GM18520 (cell line): ENCODE data around the gene ABCA13.
A peak's percentile ranks its signal among the peaks of the same experiment; 100 is the strongest.
"Not testable (repeated sequence)": the region's sequence is repeated elsewhere in the genome, so short reads cannot be mapped to it uniquely, and the experiment has no call there.

ENCODE experiments used
- ATAC-seq: cut with Tn5 transposase; IDR thresholded peaks from one replicate; pipeline ENCODE4 v1.9.1; 2021; ENCODE audit not compliant: unreplicated experiment

Gene ABCA13

GRCh38 chr7:48175019-48175418 is 3.8 kb downstream of the ABCA13 start:
- ATAC-seq: no peak

- ATAC-seq: no peak
Measured at GRCh38 chr7:48176356-48176893, 5.2 kb downstream of the ABCA13 start.

DNA sequence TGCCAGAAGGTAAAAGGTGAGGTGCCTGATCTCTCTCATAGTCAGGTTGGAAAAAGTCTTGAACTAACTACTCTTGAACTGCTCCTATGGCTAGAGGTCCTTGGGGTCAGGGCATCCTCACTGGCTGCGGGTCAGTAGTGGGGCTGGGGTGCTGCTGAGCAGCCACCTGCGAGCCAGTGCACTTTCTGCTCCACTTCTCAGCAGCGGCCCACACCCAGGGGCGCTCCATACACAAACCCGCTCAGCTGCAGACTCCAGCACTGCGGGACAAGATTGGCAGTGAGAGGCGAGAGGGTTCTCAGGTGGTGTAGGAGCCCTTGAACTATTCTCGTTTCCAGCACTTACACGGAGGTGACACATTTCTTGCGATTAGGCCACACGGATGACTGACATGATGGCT is 6.0 kb downstream of the ABCA13 start:
- ATAC-seq: no peak

GRCh38 chr7:48179496-48180030 is 8.3 kb downstream of the ABCA13 start:
- ATAC-seq: no peak

- no peak for ATAC-seq
Measured at GRCh38 chr7:48180981-48181380, 9.7 kb downstream of the ABCA13 start.

DNA sequence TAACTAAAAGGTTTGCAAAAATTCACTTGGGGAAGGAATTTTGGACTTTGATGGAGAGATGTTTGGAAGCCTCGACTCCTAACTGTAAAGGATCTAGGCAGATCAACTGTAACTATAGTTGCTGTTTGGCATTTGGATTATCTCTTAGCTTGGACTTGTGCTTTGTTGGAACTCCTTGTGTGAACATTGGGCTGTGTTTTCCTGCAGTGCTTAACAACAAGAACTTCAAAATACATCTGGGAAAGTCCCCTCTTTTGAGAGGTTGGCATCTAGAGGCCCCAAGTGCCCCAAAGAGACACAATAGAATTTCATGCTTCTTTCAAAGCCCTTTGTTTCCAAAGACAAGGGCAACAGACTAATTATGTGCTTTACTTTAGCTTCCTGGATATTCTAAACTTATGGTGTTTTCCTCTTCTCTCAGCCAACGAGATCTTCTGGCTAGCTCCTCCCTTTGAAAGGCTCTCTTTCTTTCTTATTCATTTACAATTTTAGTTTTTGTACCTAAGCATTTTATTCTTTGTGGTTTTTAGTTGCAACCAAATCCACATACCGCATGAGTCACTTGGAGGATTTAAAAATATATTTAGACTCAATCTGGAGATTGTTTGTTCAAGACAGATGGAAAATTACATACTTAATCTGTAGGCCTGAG is 11.6 kb downstream of the ABCA13 start:
- ATAC-seq: no peak

GRCh38 chr7:48183370-48183743 is 12.1 kb downstream of the ABCA13 start:
- no peak for ATAC-seq

DNA sequence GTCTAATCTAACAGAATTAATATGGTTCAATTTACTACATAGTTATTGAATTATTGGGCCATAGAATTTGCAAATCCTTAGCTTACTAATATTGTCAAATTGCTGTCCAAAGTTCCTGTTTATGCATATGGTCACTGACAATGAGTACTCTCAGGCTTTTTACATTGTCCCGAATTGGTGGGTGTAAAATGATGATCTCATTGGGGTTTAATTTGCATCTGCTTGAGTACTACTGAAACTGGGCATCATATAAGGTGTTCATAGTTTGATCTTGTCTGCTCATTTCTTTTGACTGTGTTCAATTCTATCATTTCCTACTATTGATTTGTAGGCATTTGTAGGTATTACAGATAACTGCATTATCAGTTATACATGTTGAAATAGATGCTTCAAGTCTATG is 12.7 kb downstream of the ABCA13 start:
- ATAC-seq: peak; percentile 76

- ATAC-seq: no peak
Measured at GRCh38 chr7:48188776-48189520, 17.7 kb downstream of the ABCA13 start.

DNA sequence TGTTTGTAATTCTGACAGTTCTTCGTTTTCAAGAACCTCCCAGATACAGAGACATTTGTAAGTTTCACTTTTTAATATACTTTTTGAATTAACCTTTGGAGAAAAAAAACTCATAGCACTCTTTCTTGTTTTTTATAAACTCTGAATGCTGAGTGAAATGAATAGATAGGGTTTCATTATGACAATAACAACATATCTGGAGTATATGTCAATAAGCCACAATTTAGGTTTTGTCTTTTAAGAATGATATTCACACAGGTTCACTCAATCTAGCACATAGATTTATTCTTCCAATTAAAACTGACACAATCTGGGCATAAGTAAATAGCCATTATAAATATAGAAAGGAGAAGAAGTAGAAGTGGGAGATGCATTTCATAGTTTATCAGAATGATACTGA is 21.7 kb downstream of the ABCA13 start:
- no peak for ATAC-seq

GRCh38 chr7:48193421-48193820 is 22.2 kb downstream of the ABCA13 start:
- no peak for ATAC-seq

- not testable (repeated sequence) for ATAC-seq
Measured at GRCh38 chr7:48200946-48201589, 29.8 kb downstream of the ABCA13 start.

DNA sequence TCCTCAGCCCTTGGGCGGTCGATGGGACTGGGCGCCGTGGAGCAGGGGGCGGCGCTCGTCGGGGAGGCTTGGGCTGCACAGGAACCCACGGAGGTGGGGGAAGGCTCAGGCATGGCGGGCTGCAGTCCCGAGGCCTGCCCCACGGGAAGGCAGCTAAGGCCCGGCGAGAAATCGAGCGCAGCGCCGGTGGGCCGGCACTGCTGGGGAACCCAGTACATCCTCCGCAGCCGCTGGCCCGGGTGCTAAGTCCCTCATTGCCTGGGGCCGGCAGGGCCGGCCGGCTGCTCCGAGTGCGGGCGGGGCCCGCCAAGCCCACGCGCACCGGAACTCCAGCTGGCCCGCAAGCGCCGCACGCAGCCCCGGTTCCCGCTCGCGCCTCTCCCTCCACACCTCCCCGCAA is 31.7 kb downstream of the ABCA13 start:
- ATAC-seq: not testable (repeated sequence)

GRCh38 chr7:48207155-48207675 is 36.0 kb downstream of the ABCA13 start:
- ATAC-seq: no peak

DNA sequence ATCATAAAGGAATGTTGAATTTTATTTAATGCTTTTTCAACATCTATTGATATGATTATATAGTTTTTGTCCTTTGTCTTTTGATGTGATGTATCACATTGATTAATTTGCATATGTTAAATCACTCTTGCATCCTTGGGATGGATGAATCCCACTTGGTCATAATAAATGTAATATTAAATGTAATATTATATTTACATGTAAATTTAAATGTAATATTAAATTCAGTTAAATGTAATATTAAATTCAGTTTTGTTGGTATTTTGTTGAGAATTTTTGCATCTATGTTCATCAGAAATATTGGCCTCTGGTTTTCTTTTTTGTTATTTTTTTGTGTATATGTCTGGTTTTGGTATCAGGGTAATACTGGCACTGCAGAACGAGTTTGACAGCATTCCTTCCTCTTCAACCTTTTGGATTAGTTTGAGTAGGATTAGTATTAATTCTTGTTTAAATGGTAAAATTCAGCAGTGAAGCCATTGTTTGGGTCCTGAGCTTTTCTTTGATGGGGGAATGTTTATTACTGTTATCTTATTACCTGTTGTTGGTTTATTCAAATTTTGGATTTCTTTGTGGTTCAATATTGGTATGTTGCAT is 37.8 kb downstream of the ABCA13 start:
- no peak for ATAC-seq

DNA sequence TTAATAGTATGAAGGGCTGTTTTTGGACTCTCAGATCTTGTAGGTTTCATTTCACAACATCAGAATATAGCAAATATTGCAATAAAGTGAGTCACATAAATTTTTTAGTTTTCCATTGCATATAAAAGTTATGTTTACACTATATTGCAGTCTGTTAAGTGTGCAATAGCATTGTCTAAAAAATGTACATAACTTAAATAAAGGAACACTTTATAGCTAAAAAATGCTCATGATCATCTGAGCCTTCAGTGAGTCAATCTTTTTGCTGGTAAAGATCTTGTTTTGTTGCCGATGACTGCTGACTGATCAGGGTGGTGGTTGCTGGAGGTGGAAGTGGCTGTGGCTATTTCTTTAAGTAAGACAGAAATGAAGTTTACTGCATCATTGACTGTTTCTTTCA is 42.0 kb downstream of the ABCA13 start:
- no peak for ATAC-seq

- no peak for ATAC-seq
Measured at GRCh38 chr7:48217266-48217665, 46.0 kb downstream of the ABCA13 start.

- ATAC-seq: no peak
Measured at GRCh38 chr7:48217753-48218152, 46.5 kb downstream of the ABCA13 start.

DNA sequence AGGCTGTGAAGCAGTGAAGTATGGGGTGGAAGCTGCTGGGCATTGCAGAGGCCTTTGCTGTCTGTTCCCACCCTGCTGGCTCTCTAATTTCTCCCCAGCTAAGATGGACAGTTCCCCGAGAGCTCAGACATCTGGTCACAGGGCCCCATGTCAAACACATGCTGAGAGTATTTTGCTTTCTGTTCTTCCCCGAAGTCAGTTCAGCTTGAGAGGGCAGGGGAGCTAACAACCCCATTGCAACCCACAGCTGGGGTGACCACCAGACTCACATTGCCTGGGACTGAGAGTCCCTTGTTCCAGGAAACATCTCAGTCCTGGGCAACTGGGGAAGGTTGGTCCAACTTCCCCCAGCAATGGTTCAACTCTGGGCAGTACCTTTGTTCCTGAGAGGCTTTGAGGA is 52.8 kb downstream of the ABCA13 start:
- ATAC-seq: no peak

GRCh38 chr7:48225101-48225500 is 53.8 kb downstream of the ABCA13 start:
- ATAC-seq: no peak

- no peak for ATAC-seq
Measured at GRCh38 chr7:48237354-48237753, 66.1 kb downstream of the ABCA13 start.
